Retina (tissue), 1 donor: ENCODE results near the gene ADAMTS8.
A peak's percentile ranks its signal among the peaks of the same experiment; 100 is the strongest.

Experiments used
- DNase-seq: peaks from one replicate; pipeline ENCODE4 v3.0.0-alpha.2; 2016

Gene ADAMTS8

GRCh38 chr11:130391711-130392110 lies 36.7 kb downstream of the ADAMTS8 start:
- DNase-seq = no peak

GRCh38 chr11:130390071-130390758 lies 38.2 kb downstream of the ADAMTS8 start:
- DNase-seq = peak; percentile 19

- DNase-seq = no peak
Observed at GRCh38 chr11:130389335-130389935, 39.0 kb downstream of the ADAMTS8 start.

- no peak for DNase-seq
Observed at GRCh38 chr11:130388607-130389205, 39.7 kb downstream of the ADAMTS8 start.

- DNase-seq = no peak
Observed at GRCh38 chr11:130386056-130386455, 42.4 kb downstream of the ADAMTS8 start.

- peak; percentile 25 for DNase-seq
Observed at GRCh38 chr11:130383344-130384211, 44.8 kb downstream of the ADAMTS8 start.

GRCh38 chr11:130381317-130381716 lies 47.1 kb downstream of the ADAMTS8 start:
- no peak for DNase-seq

GRCh38 chr11:130380778-130381177 lies 47.6 kb downstream of the ADAMTS8 start:
- no peak for DNase-seq

- DNase-seq = no peak
Observed at GRCh38 chr11:130379276-130379675, 49.1 kb downstream of the ADAMTS8 start.

GRCh38 chr11:130370845-130371590 lies 57.4 kb downstream of the ADAMTS8 start:
- no peak for DNase-seq

GRCh38 chr11:130369713-130370112 lies 58.7 kb downstream of the ADAMTS8 start:
- no peak for DNase-seq

GRCh38 chr11:130369141-130369691 lies 59.2 kb downstream of the ADAMTS8 start:
- DNase-seq = no peak

GRCh38 chr11:130359419-130359818 lies 69.0 kb downstream of the ADAMTS8 start:
- no peak for DNase-seq

GRCh38 chr11:130358398-130358797 lies 70.0 kb downstream of the ADAMTS8 start:
- no peak for DNase-seq
